SHP77 treated with DMSO at 0.1 percent for 48 hours (cell line): ENCODE measurements around the gene MGRN1.
"Not testable (repeated sequence)": the region's sequence is repeated elsewhere in the genome, so short reads cannot be mapped to it uniquely, and the experiment has no call there.

Experiments used
- DNase-seq: peaks from one replicate; lab custom pipeline; 2025; lab: John Stamatoyannopoulos, UW

The MGRN1 gene

GRCh38 chr16:4734730-4735535 is 110.3 kb downstream of the MGRN1 start:
- no peak for DNase-seq

- no peak for DNase-seq
These were observed 111.9 kb downstream of the MGRN1 start for GRCh38 chr16:4736546-4736945.

GRCh38 chr16:4737545-4737944 is 112.9 kb downstream of the MGRN1 start:
- DNase-seq = no peak

GRCh38 chr16:4738370-4738769 is 113.7 kb downstream of the MGRN1 start:
- not testable (repeated sequence) for DNase-seq
